GM10847 (cell line): ENCODE results near the gene VIPR2.

Source experiments
- POLR2A ChIP-seq: IDR thresholded peaks from 2 replicates; pipeline ENCODE4 v1.6.1; 2011; ENCODE audit not compliant: insufficient read length; ENCODE audit errors: extremely low read depth

The VIPR2 gene

GRCh38 chr7:159013825-159014289, 130.8 kb downstream of the VIPR2 start:
- TF ChIP-seq POLR2A = no peak

- TF ChIP-seq POLR2A = no peak
These were observed 131.4 kb downstream of the VIPR2 start for GRCh38 chr7:159013181-159013690.

- no peak for TF ChIP-seq POLR2A
These were observed 132.2 kb downstream of the VIPR2 start for GRCh38 chr7:159012353-159013069.

GRCh38 chr7:159011722-159012022, 133.0 kb downstream of the VIPR2 start:
- TF ChIP-seq POLR2A = no peak

DNA sequence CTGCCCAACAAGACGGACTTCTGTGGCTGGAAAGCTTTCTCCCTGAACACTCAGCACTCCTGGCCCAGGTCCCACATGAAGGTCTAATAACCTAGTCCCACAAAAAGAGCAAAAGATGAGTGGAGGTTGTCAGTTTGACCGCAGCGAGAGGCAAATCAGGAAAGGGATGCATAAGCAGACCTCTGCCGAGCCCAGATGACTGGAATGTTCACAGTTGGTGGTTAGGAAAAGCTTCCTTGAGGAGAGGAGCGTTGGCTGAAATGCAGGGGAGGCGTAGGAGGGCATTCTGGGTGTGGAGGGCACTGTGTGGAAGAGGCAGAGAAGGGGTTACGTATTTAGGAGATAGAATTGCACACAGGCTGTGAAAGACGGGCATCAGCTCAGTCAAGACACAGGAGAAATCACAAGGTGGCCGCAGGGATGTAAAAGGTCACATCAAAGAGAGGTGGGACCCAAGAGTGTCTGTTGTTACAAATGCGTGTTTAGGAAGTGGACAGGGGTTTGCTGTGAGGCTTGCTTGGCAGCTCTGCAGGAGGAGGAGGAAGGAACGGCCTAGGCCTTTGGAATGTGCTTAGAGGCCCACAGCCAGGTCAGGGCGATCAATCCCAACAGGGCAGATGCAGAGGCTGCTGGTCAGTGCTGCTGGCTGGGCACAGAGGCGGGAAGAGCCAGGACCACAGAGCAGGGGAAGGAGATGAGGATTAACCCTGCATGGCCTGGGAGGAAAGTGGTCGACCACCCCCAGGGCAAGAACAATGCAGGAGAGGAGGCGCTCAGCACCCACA, 133.5 kb downstream of the VIPR2 start:
- no peak for TF ChIP-seq POLR2A

DNA sequence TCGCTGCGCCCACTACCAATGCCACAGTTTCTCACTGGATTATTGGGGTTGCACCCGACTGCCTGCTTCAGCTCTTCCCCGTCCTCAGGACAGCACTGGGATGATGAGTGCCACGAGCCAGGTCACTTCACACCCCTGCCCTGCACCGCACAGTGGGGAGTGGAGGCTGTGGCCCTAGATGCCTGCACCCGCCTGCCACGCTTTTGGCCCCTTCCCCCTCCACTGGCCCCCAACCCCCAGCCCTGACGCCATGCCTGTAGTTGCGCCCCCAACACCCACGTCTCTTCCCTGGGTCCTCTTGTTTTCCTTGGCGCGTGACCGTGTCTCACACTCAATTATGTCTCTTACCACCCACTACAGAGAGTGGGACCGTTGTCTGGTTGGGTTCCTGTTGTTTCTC, 134.3 kb downstream of the VIPR2 start:
- TF ChIP-seq POLR2A = no peak

GRCh38 chr7:159009951-159010350, 134.7 kb downstream of the VIPR2 start:
- TF ChIP-seq POLR2A = no peak

GRCh38 chr7:159008417-159008816, 136.2 kb downstream of the VIPR2 start:
- no peak for TF ChIP-seq POLR2A

DNA sequence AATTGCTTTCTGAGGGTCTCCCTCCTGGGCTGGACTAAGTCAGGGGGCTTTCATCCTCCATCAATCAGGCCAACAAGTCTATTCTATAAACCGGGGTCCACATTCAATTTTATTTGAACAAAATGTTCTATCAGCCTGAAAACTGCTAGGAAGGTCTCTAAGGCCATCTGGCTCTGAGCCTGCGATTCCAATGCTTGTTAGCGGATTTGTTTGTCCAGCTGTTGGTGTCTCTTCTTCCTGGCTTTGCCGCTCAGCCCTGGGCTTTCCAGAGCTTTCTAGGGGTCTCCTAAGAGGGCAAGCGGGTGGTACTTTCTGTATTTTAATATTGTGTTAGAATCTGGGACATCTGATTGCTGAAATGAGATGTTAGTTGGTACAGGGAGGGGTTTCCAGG, 136.7 kb downstream of the VIPR2 start:
- no peak for TF ChIP-seq POLR2A

GRCh38 chr7:159007364-159007995, 137.2 kb downstream of the VIPR2 start:
- no peak for TF ChIP-seq POLR2A

GRCh38 chr7:159006610-159007130, 138.0 kb downstream of the VIPR2 start:
- no peak for TF ChIP-seq POLR2A

DNA sequence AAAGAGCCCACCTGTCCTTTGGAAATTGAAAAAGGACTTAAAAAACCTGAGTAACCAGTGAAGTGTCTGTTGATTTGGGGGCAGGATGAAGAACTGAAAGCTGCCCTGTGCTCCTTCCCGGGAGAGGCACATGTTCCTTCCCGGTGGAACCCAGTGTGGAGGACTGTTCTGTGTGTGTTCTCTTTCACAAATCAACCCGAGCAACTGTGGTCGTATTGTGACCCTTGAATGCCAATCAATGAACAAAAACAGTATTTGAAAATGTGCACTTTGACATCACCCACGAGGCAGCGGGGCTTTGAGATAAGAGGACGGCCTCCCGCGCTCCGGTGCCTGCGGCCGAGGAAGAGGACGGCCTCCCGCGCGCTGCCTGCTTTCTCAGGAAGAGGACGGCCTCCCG, 139.0 kb downstream of the VIPR2 start:
- no peak for TF ChIP-seq POLR2A

DNA sequence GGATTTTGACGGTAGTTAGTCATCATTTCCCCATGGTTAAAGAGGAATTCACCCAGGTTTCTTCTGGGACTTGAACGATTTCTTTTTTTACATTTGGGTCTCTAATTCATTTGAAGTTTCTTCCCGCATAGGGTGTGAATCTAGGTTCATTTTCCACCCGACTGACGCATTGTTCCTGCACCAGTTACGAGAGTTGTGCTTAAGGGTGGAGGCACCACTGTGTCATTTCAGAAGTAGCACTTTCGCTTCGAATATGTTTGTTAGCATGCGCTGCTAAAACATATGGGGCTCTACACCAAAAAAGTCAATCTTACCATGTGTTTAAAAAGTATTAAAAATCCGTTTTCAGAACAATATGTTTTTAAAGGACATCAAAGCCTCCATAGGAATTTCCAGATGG, 140.3 kb downstream of the VIPR2 start:
- no peak for TF ChIP-seq POLR2A

GRCh38 chr7:159001811-159002210, 142.9 kb downstream of the VIPR2 start:
- no peak for TF ChIP-seq POLR2A

DNA sequence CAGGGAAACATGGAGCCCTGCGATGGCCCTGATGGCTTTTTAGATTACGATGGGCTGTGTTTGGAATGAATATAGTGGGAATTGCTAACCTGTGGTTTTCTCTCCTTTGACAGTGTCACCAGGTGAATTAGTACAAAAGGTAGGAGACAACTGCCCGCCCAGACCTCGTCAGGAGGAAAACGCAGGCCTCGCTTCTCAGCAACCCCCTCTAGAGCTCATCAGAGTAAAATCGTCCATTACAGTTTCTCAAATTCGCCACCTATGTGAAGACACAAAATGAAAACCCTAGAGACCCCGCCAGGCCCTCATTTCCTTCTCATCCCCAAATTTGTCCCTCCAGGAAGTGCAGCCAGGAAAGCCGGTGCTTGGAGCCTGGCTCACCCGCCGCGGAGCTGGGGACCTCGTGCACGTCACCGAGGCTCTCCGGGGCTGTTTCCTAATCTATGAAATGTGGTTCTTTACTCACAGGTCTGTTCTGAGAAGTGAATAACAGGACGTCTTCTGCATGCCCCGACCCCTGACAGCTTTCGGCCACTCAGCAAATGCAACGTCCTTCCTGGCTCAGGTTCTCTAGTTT, 143.7 kb downstream of the VIPR2 start:
- no peak for TF ChIP-seq POLR2A

DNA sequence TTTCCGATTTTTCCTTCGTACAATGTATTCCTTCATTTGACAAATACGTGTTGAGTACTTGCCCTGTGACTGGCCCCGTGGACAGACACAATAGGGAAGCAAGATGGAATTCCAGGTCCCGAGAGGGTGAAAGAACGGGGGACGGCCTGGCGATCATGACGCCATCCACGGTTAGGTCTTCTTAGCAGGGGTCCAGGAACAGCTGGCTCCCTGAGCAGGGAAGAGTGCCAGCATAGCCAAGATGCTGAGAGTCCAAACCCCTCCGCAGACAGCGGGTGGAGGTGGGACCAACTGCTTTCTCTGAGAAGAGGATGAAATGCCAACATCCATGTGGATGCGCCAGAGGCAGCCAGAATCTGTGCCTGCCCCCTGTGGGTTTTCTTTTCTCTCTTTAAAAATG, 144.6 kb downstream of the VIPR2 start:
- TF ChIP-seq POLR2A = no peak

DNA sequence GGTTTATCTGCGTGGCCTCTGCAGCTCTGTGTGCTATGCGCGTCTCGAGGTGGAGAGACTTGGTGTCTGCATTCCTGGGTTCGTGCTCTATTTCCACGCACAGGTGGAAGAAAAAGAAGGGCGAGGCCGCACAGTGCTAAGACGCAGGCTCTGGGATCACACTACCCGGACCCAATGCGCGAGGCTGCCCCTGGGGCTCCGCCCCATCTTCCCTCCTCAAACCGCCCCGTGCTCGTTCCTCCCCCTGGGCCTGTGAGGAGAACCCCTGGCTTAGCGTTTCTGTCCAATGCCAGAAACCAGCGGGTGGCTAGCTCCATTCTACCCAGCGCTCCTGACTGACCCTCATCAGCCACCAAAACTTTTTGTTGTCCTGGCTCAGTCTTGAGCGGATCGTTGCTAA, 145.2 kb downstream of the VIPR2 start:
- TF ChIP-seq POLR2A = no peak
